Fibroblast of skin of back (primary cell): ENCODE data around the gene BRCA2.

ENCODE experiments used
- DNase-seq: peaks from one replicate; pipeline ENCODE4 v3.0.0-alpha.2; 2013

Gene BRCA2

GRCh38 chr13:32429433-32429909 is 114.2 kb downstream of the BRCA2 start:
- no peak for DNase-seq

DNA sequence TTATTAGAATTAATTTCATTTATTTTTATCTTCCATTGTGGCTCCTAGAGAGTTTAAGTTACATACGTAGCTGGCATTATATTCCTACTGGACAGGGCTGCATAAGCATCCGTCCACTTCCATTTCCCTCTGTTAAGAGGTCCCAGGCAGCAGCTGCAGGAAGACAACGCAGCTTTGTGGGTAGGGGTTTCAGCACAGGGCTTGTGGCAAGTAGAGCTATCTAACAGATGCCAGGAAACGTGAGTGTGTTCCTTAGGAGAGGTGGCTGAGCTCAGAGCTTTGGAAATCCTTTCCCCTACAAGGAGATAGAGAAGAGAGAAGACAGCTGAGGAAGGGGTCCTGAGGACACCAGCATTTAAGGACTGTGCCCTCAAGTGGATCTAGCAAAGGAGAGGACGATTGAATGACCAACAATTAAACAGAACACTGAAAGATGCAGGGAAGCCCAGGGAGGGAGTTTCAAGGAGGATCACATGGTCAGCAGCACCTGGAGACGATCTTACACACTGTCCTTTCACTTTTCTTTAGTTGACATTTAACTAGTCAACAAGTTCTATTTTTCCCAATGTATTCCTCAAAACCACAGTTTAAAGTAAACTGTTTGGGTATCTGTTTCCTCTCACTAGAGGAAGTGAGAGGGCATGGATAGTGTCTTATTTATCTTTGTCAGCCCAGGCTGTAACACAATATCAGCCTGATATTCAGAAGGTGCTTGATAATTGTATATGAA is 114.9 kb downstream of the BRCA2 start:
- no peak for DNase-seq

DNA sequence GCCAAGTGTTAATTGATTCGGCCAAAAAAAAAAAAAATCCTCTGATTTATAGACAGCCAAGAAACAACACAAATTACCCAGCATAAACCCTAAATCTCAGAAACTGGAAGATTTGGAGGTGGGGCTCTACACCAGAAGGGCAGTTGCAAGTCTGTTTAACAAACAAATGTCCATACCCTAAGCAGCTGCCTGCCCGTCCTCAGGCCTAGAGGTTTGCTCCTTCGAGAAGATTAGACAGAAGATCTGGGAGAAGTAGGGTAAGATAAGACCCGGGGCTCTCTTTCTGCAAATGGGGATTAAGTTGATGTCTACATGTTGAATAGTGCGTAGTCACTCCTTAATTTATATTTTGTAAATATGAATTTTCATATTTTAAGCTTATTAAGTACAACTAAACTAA is 116.1 kb downstream of the BRCA2 start:
- DNase-seq: no peak

DNA sequence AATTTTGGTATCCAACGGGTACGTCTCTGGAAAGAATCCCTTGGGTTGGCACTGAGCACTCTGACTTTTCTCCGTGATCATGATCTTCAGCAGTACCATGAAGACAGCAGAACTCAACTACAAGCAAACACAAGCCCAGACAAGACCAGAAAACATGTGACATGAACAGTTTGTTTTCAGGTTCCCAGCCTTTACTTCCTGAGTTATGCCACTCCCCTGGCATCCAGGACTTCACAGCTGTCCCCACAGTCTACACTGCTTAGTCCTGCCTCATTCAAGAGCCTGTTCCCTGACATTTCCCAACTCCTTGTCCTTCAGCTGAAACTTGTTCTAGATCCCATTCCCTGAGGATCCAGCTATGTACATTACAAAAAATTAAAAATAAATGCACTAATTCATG is 117.5 kb downstream of the BRCA2 start:
- DNase-seq: no peak

DNA sequence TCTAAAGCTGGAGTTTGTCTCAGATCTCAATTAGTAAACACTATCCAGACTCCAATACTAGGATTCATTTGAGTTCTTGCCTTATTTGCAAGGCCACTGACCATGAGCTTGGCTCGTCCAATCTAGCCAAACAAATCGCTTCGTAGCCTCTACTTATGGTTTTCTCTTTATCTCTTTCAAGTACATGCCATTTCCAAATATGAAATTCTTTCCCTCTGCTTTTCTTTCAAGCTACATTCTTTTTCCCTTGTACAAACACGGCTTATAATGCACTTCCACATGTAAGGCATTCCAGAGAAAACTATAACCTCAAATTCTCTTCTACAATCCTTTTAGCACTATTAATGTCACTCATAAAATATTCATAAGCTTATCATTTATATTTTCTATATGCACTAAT is 123.6 kb downstream of the BRCA2 start:
- DNase-seq: peak; percentile 62

GRCh38 chr13:32443111-32443510 is 127.8 kb downstream of the BRCA2 start:
- no peak for DNase-seq

- DNase-seq: no peak
Observed at GRCh38 chr13:32445461-32445860, 130.2 kb downstream of the BRCA2 start.

GRCh38 chr13:32446220-32446619 is 130.9 kb downstream of the BRCA2 start:
- DNase-seq: no peak

GRCh38 chr13:32446773-32447465 is 131.6 kb downstream of the BRCA2 start:
- DNase-seq: no peak

GRCh38 chr13:32447894-32448623 is 132.8 kb downstream of the BRCA2 start:
- no peak for DNase-seq

- DNase-seq: no peak
Observed at GRCh38 chr13:32448972-32449371, 133.7 kb downstream of the BRCA2 start.
